Uterus (tissue), 2 donors: Measurements from ENCODE around the gene CRIM1.

Experiments
- CTCF ChIP-seq, 4 experiments: fragments of 200-600 bp in 2 of 4; fragments of 450-650 bp in 2 of 4; sonication (generic) in 2 of 4; IDR thresholded peaks; one replicate each; pipeline ENCODE4 v1.5.1; 2016 to 2019; ENCODE audit warnings: antibody characterized with exemption in 4 of 4, mild to moderate bottlenecking in 2 of 4, moderate library complexity in 1 of 4
- POLR2A ChIP-seq, 2 donors: fragments of 450-650 bp; IDR thresholded peaks; one replicate each; pipeline ENCODE4 v1.6.1; 2016; ENCODE audit warnings: antibody characterized with exemption in 2 of 2, mild to moderate bottlenecking in 1 of 2, moderate library complexity in 1 of 2

GRCh38 chr2:36371070-36371874, 15.7 kb downstream of the CRIM1 start:
- TF ChIP-seq CTCF (IDR thresholded peaks at IDR 0.05), result no peak
- TF ChIP-seq POLR2A (IDR thresholded peaks at IDR 0.05), result no peak
